ENCODE data around the gene COL13A1. TPM values are rescaled to one million over a fixed set of nuclear protein-coding genes. Genes with fewer than 3 reads are reported as not detected.

COL13A1 gene
- total and polyA plus RNA-seq, 2 of the 8 experiments (the other 6 are each of a cell fraction or from before 2014, with no cell fraction given): 2.6 to 5.2 TPM

DNA sequence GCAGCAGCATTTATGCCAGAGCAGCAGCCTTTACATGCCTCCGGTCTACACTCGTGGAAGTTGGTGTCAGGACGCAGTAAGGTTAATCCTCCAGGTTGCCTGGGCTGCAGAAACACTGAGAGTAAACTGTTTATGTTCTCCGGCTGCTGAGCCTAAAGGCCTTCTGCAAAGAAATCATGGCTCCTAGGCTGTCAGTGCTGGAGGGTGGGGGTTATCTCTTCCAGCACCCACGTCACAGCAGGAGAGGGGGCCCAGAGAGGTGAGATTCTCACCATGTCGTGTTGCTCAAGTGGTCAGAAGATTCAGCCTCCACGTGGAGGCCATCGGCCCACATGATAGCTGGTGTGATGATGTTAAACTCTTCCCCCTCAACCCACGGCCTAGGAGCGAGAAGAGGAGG, 41.2 kb downstream of the COL13A1 start:
- H3K27ac ChIP-seq (ENCODE audit: low read depth, low read length): no peak overlapping the region
- no peak overlapping the region for H4K8ac ChIP-seq (ENCODE audit: extremely low read depth, insufficient read depth, low read length)
- TF ChIP-seq CHD2 (IDR thresholded peaks at IDR 0.05; ENCODE audit: low read length) (no peak), TBP (IDR thresholded peaks at IDR 0.05; ENCODE audit: low read depth, low read length) (no peak), NANOG (IDR thresholded peaks at IDR 0.05; ENCODE audit: insufficient read depth, low read depth, low read length, poor library complexity, severe bottlenecking) (no peak), MAX (IDR thresholded peaks at IDR 0.05) (no peak), FOSL1 (IDR thresholded peaks at IDR 0.05; ENCODE audit: insufficient read depth, low read depth, low read length) (no peak), E2F6 (IDR thresholded peaks at IDR 0.05) (no peak), YY1 (IDR thresholded peaks at IDR 0.05; ENCODE audit: low read depth, low read length) (no peak), RBBP5 (IDR thresholded peaks at IDR 0.05; ENCODE audit: borderline replicate concordance, low read depth, low read length) (no peak), TAF1 (IDR thresholded peaks at IDR 0.05; ENCODE audit: low read depth, low read length) (no peak), TEAD4 (IDR thresholded peaks at IDR 0.05; ENCODE audit: low read depth, low read length) (no peak), EGR1 (IDR thresholded peaks at IDR 0.05; ENCODE audit: borderline replicate concordance, low read depth, low read length) (no peak), MAFK (IDR thresholded peaks at IDR 0.05; ENCODE audit: low read depth, low read length) (no peak), GTF2F1 (IDR thresholded peaks at IDR 0.05; ENCODE audit: borderline replicate concordance, low read depth, low read length) (no peak)

More for the DNA sequence above, 41.2 kb downstream of the COL13A1 start:
- H2BK5ac ChIP-seq (ENCODE audit: low read depth, low read length): no peak overlapping the region
- POLR2A ChIA-PET (ENCODE audit: partially characterized antibody): no interaction called here
- H2AFZ ChIP-seq (ENCODE audit: low read length): no peak overlapping the region
- H3K9ac ChIP-seq (replicated peaks in 1 of 4; ENCODE audit: extremely low read depth in 1 of 4, low read depth in 3 of 4, low read length in 3 of 4): no peak overlapping the region
- H3K23ac ChIP-seq (ENCODE audit: insufficient read length): no peak overlapping the region
- 0 out of 2 replicates have a peak overlapping the region, but pooled peaks have one; percentile 77 for H2AK5ac ChIP-seq (ENCODE audit: low read depth, low read length)
- 0 out of 2 replicates have a peak overlapping the region, but pooled peaks have one; percentile 69 for H2BK20ac ChIP-seq (ENCODE audit: low read length)
- no peak overlapping the region for H3K14ac ChIP-seq (ENCODE audit: insufficient read length)
- WGBS, 2 experiments (ENCODE audit: extremely low coverage in 1 of 2, insufficient coverage in 1 of 2, insufficient read length in 1 of 2, insufficient replicate concordance in 2 of 2, low coverage in 1 of 2, low lambda C conversion rate in 2 of 2, missing lambda C conversion rate in 1 of 2): 86% methylated on average over 10 of the region's 10 CpGs; no CpG with 5 or more reads in 1 of the 2 experiments
- H3K9me3 ChIP-seq (ENCODE audit: insufficient read depth in 2 of 2, low read depth in 1 of 2, low read length in 1 of 2): no peaks in the 10 kb centered on the region
- no peak overlapping the region for H2BK15ac ChIP-seq (ENCODE audit: low read length)
- peaks cover 0 to 2% (median 0%) of the 10 kb centered on the region in 4 experiments; a peak in 1 of 7 replicates for H3K27me3 ChIP-seq (replicated peaks in 1 of 4; ENCODE audit: control insufficient read depth in 3 of 4, extremely low read depth in 1 of 4, insufficient read depth in 3 of 4, low read length in 3 of 4)
- H3K18ac ChIP-seq (ENCODE audit: extremely low read depth, low read length): no peak overlapping the region
- CTCF ChIA-PET (ENCODE audit: partially characterized antibody): interaction anchor here (1.4 to 12.8 kb wide), 3 partner anchors 13 to 72 kb away, joined by 3 to 128 read pairs (median 25); no protein-coding TSS in a partner anchor
- H2BK120ac ChIP-seq (replicated peaks; ENCODE audit: low read depth, low read length): no peak overlapping the region
- no peaks in the 10 kb centered on the region for H3K79me2 ChIP-seq (ENCODE audit: control insufficient read depth in 1 of 2, insufficient read depth in 2 of 2, low read length in 2 of 2)
- H4K91ac ChIP-seq (replicated peaks; ENCODE audit: insufficient read length, low read length): no peak overlapping the region
- H3K56ac ChIP-seq (replicated peaks; ENCODE audit: insufficient read length, low read depth, low read length): no peak overlapping the region
- no peak overlapping the region for H4K5ac ChIP-seq (ENCODE audit: insufficient read length, low read depth, low read length)
- no peaks in the 10 kb centered on the region for H3K36me3 ChIP-seq (ENCODE audit: control insufficient read depth in 2 of 4, insufficient read depth in 4 of 4, low read length in 3 of 4)
- H3K4me1 ChIP-seq (replicated peaks in 1 of 4; ENCODE audit: control insufficient read depth in 3 of 4, insufficient read depth in 4 of 4, low read length in 3 of 4): peaks cover 8 to 44% (median 29%) of the 10 kb centered on the region in 4 experiments
- H4K20me1 ChIP-seq (replicated peaks in 1 of 2; ENCODE audit: control insufficient read depth in 1 of 2, insufficient read depth in 2 of 2, low read length in 2 of 2): no peaks in the 10 kb centered on the region
- no peak overlapping the region for H3K4me2 ChIP-seq (ENCODE audit: insufficient read depth in 1 of 2, low read depth in 2 of 2, low read length in 2 of 2)
- peak overlapping the region; percentile 84; the same call in 1 of the 2 replicates for H2BK12ac ChIP-seq (ENCODE audit: low read depth, low read length)
- no peak overlapping the region for H3K4ac ChIP-seq (replicated peaks; ENCODE audit: insufficient read length, low read depth, low read length)
- H3K4me3 ChIP-seq (ENCODE audit: extremely low read depth in 1 of 4, insufficient read depth in 2 of 4, low read depth in 3 of 4, low read length in 4 of 4): no peak overlapping the region
- H3K79me1 ChIP-seq (ENCODE audit: low read depth, low read length): no peaks in the 10 kb centered on the region; the same call in 1 of the 2 replicates
- no peak for DNase-seq (ENCODE audit: low read depth in 1 of 2, low spot score in 2 of 2)
- H3K23me2 ChIP-seq (ENCODE audit: low read depth, low read length): no peaks in the 10 kb centered on the region
- FAIRE-seq: no peak

Measured in H1 (cell line).